ENCODE results near the gene RSRP1.

DNA sequence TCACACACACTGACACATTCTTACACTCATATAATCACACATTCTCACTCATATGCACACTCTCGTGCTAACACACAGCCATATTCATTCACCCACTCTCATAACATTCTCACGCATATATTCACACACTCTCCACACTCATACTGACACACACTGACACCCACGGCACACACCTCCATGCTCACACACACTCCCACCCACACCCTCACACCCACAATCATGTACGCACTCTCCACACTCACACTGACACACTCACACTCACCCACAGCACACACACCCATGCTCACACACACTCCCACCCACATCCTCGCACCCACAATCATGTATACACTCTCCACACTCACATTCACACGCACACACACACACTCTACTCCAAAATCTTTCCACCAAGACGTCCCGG, 53.2 kb downstream of the RSRP1 start:
- TF ChIP-seq SPI1 (IDR thresholded peaks at IDR 0.05; ENCODE audit: low read depth, low read length) = no peak
- no peak for TF ChIP-seq POLR2A (IDR thresholded peaks at IDR 0.05; ENCODE audit: low read depth, low read length)
- no peak for TF ChIP-seq POLR2AphosphoS5 (IDR thresholded peaks at IDR 0.05; ENCODE audit: low read depth, low read length)

Measured in GM12891 (cell line).